ENCODE results near the gene MCF2L.

DNA sequence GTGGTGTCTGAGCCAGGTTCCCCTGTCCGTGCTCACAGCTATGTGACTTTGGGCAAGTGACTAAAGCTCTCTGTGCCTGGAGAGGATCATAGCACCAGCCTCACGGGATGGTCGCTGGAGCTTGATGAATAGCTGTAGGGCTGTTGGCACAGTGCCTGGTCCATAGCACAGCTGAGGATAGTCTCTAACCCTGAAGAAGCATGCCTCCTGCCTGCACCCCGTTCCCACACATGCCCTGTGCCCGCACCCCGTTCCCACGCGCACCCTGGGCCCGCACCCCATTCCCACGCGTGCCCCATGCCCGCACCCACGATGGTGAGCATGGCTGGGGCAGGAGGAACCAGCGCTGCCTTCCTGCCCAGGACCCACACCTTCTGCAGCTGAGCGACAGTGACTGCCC is 72.9 kb downstream of the MCF2L start:
- TF ChIP-seq, protein P1, sequence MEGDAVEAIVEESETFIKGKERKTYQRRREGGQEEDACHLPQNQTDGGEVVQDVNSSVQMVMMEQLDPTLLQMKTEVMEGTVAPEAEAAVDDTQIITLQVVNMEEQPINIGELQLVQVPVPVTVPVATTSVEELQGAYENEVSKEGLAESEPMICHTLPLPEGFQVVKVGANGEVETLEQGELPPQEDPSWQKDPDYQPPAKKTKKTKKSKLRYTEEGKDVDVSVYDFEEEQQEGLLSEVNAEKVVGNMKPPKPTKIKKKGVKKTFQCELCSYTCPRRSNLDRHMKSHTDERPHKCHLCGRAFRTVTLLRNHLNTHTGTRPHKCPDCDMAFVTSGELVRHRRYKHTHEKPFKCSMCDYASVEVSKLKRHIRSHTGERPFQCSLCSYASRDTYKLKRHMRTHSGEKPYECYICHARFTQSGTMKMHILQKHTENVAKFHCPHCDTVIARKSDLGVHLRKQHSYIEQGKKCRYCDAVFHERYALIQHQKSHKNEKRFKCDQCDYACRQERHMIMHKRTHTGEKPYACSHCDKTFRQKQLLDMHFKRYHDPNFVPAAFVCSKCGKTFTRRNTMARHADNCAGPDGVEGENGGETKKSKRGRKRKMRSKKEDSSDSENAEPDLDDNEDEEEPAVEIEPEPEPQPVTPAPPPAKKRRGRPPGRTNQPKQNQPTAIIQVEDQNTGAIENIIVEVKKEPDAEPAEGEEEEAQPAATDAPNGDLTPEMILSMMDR (IDR thresholded peaks at IDR 0.05 in 2 of 3, conservative IDR thresholded peaks at IDR 0.05 in 1 of 3; ENCODE audit: control insufficient read depth in 2 of 3, extremely low read depth in 1 of 3, insufficient read depth in 1 of 3, low read depth in 3 of 3, low read length in 3 of 3): no peak
- TF ChIP-seq, protein P2, sequence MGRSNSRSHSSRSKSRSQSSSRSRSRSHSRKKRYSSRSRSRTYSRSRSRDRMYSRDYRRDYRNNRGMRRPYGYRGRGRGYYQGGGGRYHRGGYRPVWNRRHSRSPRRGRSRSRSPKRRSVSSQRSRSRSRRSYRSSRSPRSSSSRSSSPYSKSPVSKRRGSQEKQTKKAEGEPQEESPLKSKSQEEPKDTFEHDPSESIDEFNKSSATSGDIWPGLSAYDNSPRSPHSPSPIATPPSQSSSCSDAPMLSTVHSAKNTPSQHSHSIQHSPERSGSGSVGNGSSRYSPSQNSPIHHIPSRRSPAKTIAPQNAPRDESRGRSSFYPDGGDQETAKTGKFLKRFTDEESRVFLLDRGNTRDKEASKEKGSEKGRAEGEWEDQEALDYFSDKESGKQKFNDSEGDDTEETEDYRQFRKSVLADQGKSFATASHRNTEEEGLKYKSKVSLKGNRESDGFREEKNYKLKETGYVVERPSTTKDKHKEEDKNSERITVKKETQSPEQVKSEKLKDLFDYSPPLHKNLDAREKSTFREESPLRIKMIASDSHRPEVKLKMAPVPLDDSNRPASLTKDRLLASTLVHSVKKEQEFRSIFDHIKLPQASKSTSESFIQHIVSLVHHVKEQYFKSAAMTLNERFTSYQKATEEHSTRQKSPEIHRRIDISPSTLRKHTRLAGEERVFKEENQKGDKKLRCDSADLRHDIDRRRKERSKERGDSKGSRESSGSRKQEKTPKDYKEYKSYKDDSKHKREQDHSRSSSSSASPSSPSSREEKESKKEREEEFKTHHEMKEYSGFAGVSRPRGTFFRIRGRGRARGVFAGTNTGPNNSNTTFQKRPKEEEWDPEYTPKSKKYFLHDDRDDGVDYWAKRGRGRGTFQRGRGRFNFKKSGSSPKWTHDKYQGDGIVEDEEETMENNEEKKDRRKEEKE (IDR thresholded peaks at IDR 0.05): no peak
- TF ChIP-seq MYC (IDR thresholded peaks at IDR 0.05; ENCODE audit: insufficient read depth, insufficient read length, insufficient replicate concordance, low read length, severe bottlenecking): no peak
- TF ChIP-seq DPF2 (IDR thresholded peaks at IDR 0.05): no peak
